Hematopoietic multipotent progenitor cell treated with erythropoietin and hydrocortisone succinate and interleukin-3 and kit ligand, for 4 days (in vitro differentiated cells): Measurements from ENCODE around the gene FOXC2.

Experiments used
- DNase-seq: peaks from one replicate; pipeline ENCODE4 v3.0.0-alpha.2; 2015

FOXC2 gene

DNA sequence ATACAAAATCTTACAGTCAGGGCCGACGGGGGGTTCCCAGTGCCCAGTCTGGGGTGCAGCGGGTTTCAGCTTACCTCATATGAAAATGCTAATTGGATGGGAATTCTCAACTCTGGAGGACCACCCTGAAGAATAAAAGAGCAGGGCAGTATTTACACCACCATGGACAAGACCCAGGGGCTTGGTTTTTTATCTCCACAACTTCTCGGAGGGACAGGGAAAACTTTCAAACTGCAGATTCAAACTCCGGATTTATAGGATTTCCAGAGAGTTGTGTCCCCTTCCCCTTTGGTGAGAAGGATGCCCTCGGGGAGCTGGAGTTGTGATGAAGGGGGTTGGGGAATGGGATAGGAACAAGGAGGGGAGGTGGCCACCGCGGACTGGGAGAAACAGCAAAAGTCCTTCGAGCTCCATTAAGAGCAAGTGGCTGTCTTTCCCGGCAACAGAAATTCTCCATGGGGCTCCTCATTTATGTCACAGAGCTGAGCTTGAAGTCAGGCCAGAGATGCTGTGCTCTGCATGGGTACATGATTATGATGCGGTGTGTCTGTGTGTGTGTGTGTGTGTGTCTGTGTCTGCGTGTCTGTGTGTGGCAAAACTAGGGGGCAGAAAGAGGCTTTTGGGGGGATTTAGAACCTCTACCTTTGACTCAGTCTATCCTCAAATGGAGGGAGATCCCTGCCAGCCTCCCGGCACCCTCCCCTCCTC, 27.4 kb downstream of the FOXC2 start:
- no peak for DNase-seq

DNA sequence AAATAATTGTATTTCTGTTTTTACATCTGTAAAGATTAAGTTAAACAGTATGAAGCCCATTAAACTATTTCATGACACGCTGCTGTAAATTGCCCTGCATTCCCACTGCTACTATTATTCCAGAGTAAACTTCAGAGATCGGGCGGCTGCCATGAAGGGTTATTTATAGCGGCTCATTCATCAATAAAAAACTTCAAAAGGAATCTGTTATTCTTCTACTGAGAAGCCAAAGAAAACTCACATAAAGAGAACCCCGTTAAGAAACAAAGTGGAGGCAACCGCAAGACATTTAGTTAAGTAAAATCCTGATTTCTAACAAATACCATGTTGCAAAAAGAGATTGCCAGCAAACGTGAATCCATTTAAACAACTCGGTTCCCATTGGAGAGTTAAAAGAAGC, 28.1 kb downstream of the FOXC2 start:
- DNase-seq, result no peak

- no peak for DNase-seq
Observed at GRCh38 chr16:86595983-86596605, 29.5 kb downstream of the FOXC2 start.

DNA sequence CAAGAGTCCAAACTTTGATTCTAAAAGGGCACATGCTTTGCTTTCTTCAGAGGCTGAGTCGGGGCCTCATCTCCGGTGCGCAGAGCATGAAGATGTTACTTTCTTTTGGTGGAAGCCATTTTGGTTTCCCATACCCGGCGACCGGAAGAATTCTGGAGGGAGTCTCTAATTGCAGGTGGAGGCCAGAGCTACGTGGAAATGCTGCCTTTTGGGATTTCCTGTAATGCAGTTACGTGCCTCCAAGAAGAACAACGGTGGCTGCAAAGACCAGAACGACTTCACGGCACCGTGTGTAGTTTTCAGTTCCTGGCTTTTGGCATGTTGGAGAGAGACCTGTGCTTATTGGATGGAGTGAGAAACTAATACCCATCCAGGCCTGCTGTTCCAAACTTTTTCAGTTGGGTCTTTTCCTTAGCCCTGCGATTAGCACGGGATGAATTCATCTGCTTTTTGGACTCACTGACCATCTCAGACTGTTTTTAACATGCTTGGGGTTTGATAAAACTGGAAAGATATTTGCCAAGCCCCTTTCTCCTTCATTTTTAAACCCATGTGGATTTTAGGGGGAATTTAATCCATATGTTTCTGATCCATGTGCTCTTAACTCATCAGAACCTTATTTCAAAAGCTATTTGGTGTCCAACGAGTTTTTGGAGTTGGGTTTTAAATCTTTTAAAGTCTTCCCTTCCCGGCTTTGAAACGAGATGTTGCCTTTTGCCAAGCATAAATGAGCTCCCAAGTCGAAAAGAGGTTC, 30.7 kb downstream of the FOXC2 start:
- DNase-seq, result no peak

DNA sequence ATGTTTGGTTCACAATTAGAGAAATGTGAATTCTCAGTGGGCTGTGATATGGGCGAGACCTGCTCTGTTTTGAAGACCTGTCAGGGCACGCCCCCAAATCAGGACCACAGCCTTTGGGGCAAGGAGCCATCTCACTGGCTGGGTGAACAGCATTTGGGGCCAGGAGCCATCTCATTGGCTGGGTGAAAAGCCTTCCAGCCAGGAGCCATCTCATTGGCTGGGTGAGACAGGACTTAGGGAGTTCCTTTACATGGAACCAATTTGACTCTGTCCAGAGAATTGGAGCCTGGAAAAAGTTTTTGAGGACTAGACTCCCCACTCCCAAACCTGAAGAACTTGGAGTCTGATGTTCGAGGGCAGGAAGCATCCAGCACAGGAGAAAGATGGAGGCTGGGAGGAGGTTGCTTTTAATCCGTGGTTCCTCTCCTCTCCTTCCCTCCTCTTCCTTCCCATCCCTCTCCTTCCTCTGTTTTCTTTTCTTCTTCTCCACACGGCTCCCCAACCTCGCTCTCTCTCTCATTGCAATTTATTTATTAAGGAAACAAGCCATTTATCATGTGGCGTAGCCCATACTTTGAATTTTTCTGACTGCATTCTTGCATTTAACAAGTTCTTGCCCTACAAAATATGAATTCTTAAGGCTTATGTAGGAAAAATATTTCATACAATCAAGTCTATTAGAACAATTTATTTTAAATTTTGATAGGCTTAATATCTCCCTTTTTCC, 31.4 kb downstream of the FOXC2 start:
- DNase-seq, result no peak

DNA sequence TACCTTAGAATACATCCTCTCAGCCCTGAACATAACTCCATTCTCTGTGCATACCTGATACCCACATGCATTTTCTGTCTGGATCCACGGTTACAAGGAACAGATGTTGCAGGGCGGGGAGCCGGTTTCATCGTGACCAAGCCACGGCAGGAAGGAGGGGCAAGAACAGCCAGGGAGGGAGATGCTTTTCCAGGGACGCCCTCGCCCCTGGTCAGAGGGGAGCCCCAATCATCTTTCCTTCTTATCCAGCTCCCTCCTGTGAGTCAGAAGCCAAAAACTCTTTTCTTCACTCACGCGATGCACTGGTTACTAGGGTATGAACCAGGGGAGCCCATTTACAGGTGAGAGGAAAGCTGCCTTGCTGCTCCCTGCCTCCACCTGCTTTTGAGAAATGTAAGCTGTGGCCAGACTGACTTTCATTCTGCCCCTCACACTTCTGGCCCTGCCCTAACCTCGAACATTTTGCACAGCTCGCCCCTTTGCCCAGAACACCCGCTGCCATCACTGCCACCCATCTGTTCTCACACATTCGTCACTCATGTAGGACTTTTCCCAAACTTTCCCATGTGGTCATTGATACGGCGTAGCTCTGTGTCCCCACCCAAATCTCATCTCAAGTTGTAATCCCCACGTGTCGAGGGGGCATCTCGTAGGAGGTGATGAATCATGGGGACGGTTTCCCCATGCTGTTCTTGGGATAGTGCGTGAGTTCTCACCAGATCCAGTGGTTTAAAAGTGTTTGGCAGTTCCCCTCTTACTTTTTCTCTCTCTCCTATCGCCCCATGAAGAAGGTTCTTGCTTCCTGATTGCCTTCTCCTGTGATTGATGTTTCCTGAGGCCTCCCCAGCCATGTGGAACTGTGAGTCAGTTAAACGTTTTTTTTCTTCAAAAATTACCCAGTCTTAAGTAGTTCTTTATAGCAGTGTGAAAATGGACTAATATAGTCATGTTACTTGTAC, 32.3 kb downstream of the FOXC2 start:
- peak; percentile 6 for DNase-seq

DNA sequence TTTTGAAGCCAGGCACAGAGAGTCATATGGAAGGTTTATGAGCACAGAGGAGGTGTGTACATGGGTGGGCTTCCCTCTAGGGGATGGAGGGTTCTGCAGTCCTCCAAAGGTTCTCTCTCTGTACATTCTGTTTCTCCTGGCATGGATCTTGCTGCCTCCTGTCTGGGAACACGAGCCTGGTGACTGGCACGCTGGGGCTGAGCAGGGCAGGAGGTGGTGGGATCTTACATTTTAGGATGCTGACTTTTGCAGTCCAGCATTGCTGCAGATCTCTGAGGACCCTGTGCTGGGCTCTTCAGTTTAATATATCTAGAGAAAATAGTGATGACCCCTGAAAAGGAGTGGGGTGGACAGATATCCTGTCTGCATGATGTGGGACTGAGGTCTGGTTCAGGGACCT, 34.7 kb downstream of the FOXC2 start:
- DNase-seq, result no peak

DNA sequence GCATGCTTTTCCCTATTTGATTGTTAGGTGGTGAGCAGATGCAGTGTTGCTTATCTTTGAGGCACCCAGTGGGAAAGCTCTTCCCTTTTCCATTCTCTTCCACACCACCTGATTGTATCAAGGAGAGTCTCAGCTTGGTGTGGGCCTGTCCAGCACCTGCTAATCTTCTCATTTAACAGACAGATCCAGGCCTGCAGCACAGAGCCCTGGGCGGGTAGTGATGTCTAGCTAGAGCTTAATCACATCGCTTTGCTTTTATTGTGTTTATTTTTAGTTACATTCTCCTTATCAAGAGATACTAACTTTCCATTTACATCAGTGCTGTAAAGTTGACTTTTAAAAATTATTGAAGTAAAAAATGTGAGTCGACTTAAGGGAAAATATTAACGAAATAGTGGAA, 35.9 kb downstream of the FOXC2 start:
- no peak for DNase-seq

DNA sequence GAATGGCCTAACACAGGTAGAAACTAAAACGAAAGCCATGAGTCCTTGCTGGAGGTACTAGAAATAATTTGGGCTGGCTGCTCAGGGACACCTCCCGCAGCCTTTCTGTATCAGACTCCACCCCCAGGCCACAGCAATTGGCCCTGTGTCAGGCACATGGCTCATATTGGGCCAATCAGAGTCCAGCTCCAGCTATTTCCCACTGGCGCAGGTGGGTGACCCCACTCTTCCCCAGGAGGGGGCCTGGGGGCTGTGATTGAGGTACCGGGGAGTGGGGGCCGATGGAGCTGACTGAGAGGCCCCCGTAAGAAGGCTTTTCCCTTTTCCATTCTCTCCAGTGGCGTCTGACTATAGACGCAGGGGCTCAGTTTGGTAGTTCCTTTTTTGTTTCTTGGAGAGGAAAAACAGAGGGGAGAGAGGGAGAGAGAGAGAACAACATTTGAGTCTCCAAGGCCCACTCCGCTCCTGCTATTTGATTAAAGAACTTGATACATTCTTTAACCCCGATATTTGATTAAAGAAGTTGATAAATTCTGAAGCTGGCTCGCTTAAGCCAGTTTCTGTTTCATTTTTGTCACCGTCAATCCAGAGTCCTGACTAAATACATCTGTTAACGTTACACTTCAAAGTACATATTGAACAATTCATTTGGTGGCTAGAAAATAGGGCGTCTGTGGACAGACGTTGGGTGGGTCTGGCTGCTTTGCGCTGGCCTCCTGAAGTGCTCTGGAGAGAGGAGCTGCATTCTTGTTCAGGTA, 38.0 kb downstream of the FOXC2 start:
- peak; percentile 5 for DNase-seq

DNA sequence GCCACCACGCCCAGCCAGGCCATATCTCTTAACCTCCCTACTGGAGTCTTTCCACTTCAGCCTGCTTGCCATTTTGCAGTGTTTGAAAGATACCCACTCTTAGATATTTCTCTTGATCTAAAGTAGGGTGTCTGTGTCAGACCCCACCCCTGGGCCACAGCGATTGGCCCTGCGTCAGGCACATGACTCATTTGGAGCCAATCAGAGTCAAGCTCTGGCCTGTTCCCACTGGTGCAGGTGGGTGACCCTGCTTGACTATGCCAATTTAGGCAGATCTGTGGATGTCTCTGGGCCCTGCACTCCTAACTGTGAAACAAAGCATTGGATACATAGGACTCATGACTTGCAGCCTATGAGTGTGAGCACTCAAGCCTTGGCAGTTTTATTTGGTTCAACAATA, 39.3 kb downstream of the FOXC2 start:
- DNase-seq, result no peak

- no peak for DNase-seq
Observed at GRCh38 chr16:86608301-86608747, 41.7 kb downstream of the FOXC2 start.

DNA sequence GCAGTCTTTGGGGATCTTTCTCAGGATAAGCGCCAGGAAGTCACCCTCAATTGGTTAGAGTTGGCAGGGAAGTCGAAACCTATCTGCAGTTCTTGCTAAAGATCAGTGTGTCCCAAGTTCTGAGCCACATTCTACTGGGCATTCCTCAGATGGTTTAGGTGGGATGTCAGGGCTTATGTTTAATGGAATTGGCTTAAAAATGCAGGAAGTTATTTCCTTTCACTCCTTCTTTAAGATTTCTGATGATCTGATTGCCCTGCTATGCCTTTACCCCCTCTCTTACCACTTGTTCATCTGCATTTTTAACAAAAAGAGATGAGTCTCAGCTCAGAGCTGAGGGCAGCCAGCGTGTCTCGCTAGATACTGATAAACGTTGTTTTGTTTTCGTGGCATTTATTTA, 42.5 kb downstream of the FOXC2 start:
- DNase-seq, result no peak

DNA sequence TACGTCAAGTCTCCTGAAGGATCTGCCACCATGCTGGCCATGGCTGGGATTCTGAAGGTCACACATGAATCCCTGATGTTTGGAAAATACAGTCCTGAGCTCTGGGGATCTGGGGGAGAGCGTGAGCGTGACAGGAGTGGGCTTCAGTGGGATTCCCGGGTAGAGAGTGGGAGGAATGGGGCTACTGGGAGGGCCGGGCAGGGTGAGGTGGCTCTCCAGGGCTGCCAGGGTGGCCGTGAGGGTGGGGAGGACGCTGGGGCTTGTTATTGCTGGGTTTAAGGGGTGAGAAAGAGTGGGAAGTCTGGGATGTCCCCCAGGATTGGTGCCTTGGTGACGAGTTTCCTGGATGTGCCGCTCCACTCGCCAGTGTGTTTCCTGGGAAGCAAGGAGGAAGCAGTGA, 43.0 kb downstream of the FOXC2 start:
- no peak for DNase-seq

- no peak for DNase-seq
Observed at GRCh38 chr16:86610779-86611524, 44.3 kb downstream of the FOXC2 start.

DNA sequence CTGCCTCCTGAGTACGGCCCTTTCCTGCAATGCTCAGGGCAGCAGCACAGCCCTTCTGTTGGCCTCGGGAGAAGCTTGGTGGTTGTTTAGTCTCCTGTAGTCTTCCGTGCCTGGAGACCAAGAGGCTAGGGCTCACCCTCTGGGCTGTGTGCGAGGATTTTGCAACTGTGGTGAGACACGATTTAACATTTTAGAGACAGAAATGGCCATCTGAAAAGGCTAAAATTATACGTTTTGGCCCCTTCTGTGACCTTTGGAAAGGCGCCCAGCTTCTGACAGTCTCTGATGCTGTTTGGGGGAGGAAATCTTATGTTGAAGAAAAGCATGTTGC, 44.9 kb downstream of the FOXC2 start:
- DNase-seq, result no peak

DNA sequence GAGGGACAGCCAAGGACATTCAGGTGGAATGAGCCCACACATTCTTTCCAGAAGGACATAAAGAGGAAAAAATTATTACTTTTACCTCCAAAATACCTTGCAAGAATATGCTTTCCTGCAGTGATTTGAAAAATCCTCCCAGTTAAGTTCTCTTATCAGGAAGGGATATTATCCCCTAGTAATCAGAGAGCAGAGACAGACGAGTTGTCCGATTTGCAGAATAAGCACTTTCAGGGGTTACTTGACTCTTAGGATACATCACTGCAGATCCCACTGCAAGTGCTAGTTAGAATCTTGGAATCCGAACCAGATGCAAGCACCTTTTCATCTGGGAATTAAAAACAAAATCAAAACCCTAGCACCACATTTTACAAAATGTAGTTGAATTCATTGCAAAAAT, 45.3 kb downstream of the FOXC2 start:
- DNase-seq, result no peak

DNA sequence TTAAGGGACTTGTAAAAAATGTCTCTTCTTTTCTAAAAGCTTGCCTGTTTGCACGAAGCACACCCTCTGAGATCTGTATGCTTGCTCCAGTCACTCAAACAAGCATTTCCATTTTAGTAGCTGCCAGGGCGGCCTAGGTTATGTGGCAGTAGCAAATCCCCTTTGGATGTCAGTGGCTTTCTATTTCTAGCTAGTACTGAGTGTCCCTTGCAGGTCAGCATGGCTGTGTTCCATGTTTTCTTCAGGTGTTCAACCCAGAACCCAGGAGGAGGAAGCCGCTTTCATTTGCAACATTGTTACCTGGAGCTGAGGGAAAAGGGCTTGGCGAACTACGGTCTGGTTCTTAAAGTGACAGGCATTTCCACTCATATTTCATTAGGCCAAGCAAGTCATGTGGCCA, 48.1 kb downstream of the FOXC2 start:
- no peak for DNase-seq

DNA sequence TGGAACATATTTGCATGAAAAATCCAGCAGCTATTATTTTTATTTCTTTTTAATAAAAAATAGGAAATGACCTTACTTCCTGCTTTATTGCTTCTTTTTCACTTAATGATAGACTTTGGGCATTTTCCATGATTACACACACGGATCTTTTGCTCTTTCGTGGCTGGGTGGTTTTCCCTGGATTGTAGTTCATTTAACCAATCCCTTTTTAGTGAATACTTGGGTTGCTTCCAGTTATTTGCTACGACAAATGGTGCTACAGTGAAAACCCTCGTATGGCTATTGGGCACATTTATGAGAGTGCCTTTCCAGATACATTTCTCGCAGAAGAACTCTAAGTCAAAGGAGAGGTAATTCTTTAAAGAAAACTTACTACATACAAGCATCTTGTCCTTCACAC, 50.3 kb downstream of the FOXC2 start:
- no peak for DNase-seq

DNA sequence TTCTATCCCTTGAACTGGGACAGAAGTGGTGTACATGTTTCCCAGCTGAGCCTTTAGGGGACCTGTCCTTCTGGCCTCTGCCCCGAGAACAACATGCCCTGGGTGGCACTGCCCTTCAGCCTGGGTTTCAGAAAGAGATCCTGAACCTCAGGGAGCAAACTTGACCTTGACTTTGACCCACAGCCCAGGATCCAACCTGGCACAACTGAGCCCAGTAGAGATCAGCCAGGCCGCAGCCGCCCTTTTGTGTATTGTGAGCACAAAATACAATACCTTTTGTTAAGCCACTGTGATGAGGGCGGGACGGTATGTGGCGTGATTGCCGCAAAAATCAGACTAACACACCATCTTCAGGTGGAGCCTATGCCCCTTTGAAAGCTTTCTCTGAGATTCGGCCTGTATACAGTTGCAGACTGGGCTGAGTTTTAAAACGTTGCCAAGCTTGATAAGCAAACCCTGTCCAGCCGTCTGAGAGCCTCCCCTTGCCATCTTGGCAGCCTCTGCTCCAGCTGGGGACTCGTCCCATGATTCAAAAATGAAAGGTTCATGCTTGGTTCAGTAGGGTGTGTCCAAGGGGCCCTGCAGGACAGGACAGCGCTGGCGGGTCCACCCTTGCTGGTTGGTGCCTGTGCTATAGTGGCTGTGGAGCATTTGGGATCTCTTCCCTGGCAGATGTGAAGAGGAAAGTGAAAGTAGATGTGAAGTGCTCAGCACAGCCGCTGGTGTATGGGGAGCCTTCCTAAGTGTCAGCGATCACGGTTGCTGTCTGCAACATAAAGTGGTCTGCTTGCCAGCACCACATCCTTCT, 52.0 kb downstream of the FOXC2 start:
- DNase-seq, result no peak
